SK-N-SH treated with all-trans-retinoic acid at 6 μM for 48 hours (cell line): ENCODE results near the gene TMOD2.

Source experiments
- ATAC-seq: fragments of 200-7000 bp; cut with Tn5 transposase; 3 replicates; pipeline ENCODE4 v1.9.1; 2020; ENCODE audit warnings: mild to moderate bottlenecking, moderate library complexity
- ARNTL ChIP-seq: fragments of 450-650 bp; formaldehyde crosslinking; IDR thresholded peaks from 2 replicates; pipeline ENCODE4 v1.5.0; 2020; ENCODE audit warnings: low read depth, mild to moderate bottlenecking, moderate library complexity, borderline replicate concordance
- BACH2 ChIP-seq: fragments of 250-450 bp; sonication (Bioruptor Pico); IDR thresholded peaks from 2 replicates; pipeline ENCODE4 v1.9.0; 2021; ENCODE audit warnings: mild to moderate bottlenecking, borderline replicate concordance
- CREB5 ChIP-seq: fragments of 250-450 bp; sonication (Bioruptor Pico); IDR thresholded peaks from 2 replicates; pipeline ENCODE4 v1.5.1; 2020; ENCODE audit warnings: low read depth, mild to moderate bottlenecking, moderate library complexity
- CSDC2 ChIP-seq: fragments of 250-450 bp; sonication (Bioruptor Pico); IDR thresholded peaks from 2 replicates; pipeline ENCODE4 v1.5.0; 2020; ENCODE audit warnings: mild to moderate bottlenecking, moderate library complexity
- CSRNP3 ChIP-seq: fragments of 250-450 bp; sonication (Bioruptor Pico); IDR thresholded peaks from 2 replicates; pipeline ENCODE4 v1.5.1; 2021; ENCODE audit warnings: mild to moderate bottlenecking, moderate library complexity
- ESRRG ChIP-seq: fragments of 250-450 bp; sonication (Bioruptor Pico); IDR thresholded peaks from 2 replicates; pipeline ENCODE4 v1.6.1; 2021; ENCODE audit warnings: mild to moderate bottlenecking
- ISL1 ChIP-seq: fragments of 250-450 bp; sonication (Bioruptor Pico); IDR thresholded peaks from 2 replicates; pipeline ENCODE4 v2.1.2; 2022; ENCODE audit warnings: mild to moderate bottlenecking, moderate library complexity
- OSR1 ChIP-seq: fragments of 250-450 bp; sonication (Bioruptor Pico); IDR thresholded peaks from 2 replicates; pipeline ENCODE4 v1.8.0; 2022; ENCODE audit warnings: moderate library complexity, mild to moderate bottlenecking, inconsistent platforms
- PATZ1 ChIP-seq: fragments of 250-450 bp; sonication (Bioruptor Pico); IDR thresholded peaks from 2 replicates; pipeline ENCODE4 v1.8.0; 2020; ENCODE audit warnings: mild to moderate bottlenecking, moderate library complexity, borderline replicate concordance
- POU6F1 ChIP-seq: fragments of 250-450 bp; sonication (Bioruptor Pico); IDR thresholded peaks from 2 replicates; pipeline ENCODE4 v1.8.0; 2021; ENCODE audit warnings: low read depth, mild to moderate bottlenecking, moderate library complexity, borderline replicate concordance
- PPARA ChIP-seq: fragments of 250-450 bp; sonication (Bioruptor Pico); IDR thresholded peaks from 2 replicates; pipeline ENCODE4 v1.5.0; 2020; ENCODE audit warnings: mild to moderate bottlenecking, borderline replicate concordance
- RARB ChIP-seq: fragments of 250-450 bp; sonication (Bioruptor Pico); IDR thresholded peaks from 2 replicates; pipeline ENCODE4 v1.8.0; 2021; ENCODE audit warnings: mild to moderate bottlenecking, moderate library complexity
- SNAI2 ChIP-seq: fragments of 250-450 bp; sonication (Bioruptor Pico); IDR thresholded peaks from 2 replicates; pipeline ENCODE4 v1.5.0; 2020; ENCODE audit warnings: mild to moderate bottlenecking, moderate library complexity
- TCF4 ChIP-seq: fragments of 250-450 bp; sonication (Bioruptor Pico); IDR thresholded peaks from 2 replicates; pipeline ENCODE4 v1.8.0; 2021; ENCODE audit warnings: mild to moderate bottlenecking, moderate library complexity, borderline replicate concordance
- TOX ChIP-seq: fragments of 250-450 bp; sonication (Bioruptor Pico); IDR thresholded peaks from 2 replicates; pipeline ENCODE4 v1.8.0; 2021; ENCODE audit warnings: mild to moderate bottlenecking, moderate library complexity, borderline replicate concordance
- TSHZ2 ChIP-seq: fragments of 250-450 bp; sonication (Bioruptor Pico); IDR thresholded peaks from 2 replicates; pipeline ENCODE4 v1.5.0; 2020; ENCODE audit warnings: mild to moderate bottlenecking, moderate library complexity
- ZC3H10 ChIP-seq: fragments of 250-450 bp; sonication (Bioruptor Pico); IDR thresholded peaks from 2 replicates; pipeline ENCODE4 v1.5.1; 2021; ENCODE audit warnings: mild to moderate bottlenecking, moderate library complexity
- ZFP3 ChIP-seq: fragments of 250-450 bp; sonication (Bioruptor Pico); IDR thresholded peaks from 2 replicates; pipeline ENCODE4 v1.5.0; 2020; ENCODE audit warnings: mild to moderate bottlenecking, moderate library complexity
- ZFP30 ChIP-seq: fragments of 450-650 bp; formaldehyde crosslinking; IDR thresholded peaks from 2 replicates; pipeline ENCODE4 v1.5.0; 2022; ENCODE audit warnings: mild to moderate bottlenecking, moderate library complexity
- ZNF565 ChIP-seq: fragments of 450-650 bp; formaldehyde crosslinking; conservative IDR thresholded peaks from 2 replicates; pipeline ENCODE4 v1.5.0; 2020; ENCODE audit warnings: low read depth, mild to moderate bottlenecking, moderate library complexity
- ZNF70 ChIP-seq: fragments of 450-650 bp; formaldehyde crosslinking; IDR thresholded peaks from 2 replicates; pipeline ENCODE4 v1.5.0; 2020; ENCODE audit warnings: mild to moderate bottlenecking, moderate library complexity
- ZNF8 ChIP-seq: fragments of 450-650 bp; formaldehyde crosslinking; IDR thresholded peaks from 2 replicates; pipeline ENCODE4 v1.5.0; 2020; ENCODE audit warnings: mild to moderate bottlenecking, moderate library complexity

The TMOD2 gene

GRCh38 chr15:51775967-51776816 lies 24.8 kb downstream of the TMOD2 start:
- ATAC-seq, result peak; percentile 94
- TF ChIP-seq ZNF70 (CRISPR knock-in tag), result no peak
- TF ChIP-seq TOX, result no peak
- no peak for TF ChIP-seq PPARA (CRISPR knock-in tag)
- no peak for TF ChIP-seq TCF4 (CRISPR knock-in tag)
- no peak for TF ChIP-seq BACH2 (CRISPR knock-in tag)
- TF ChIP-seq ESRRG (CRISPR knock-in tag), result no peak
- TF ChIP-seq CSDC2 (CRISPR knock-in tag), result no peak
- no peak for TF ChIP-seq RARB (CRISPR knock-in tag)

GRCh38 chr15:51776952-51777569 lies 25.7 kb downstream of the TMOD2 start:
- peak; percentile 98 for ATAC-seq
- TF ChIP-seq ZNF70 (CRISPR knock-in tag), result no peak
- no peak for TF ChIP-seq ISL1 (CRISPR knock-in tag)
- TF ChIP-seq TSHZ2 (CRISPR knock-in tag), result no peak
- no peak for TF ChIP-seq TOX
- no peak for TF ChIP-seq ZNF8 (CRISPR knock-in tag)
- no peak for TF ChIP-seq TCF4 (CRISPR knock-in tag)
- TF ChIP-seq ARNTL (CRISPR knock-in tag), result no peak
- no peak for TF ChIP-seq POU6F1
- no peak for TF ChIP-seq ZFP3 (CRISPR knock-in tag)
- TF ChIP-seq CSDC2 (CRISPR knock-in tag), result no peak
- TF ChIP-seq ZC3H10, result no peak
- TF ChIP-seq PATZ1, result no peak
- no peak for TF ChIP-seq ZNF565
- no peak for TF ChIP-seq BACH2 (CRISPR knock-in tag)
- TF ChIP-seq ESRRG (CRISPR knock-in tag), result no peak
- TF ChIP-seq, all 23 proteins: peak for 0

GRCh38 chr15:51780636-51781035 lies 29.2 kb downstream of the TMOD2 start:
- ATAC-seq, result no peak
- TF ChIP-seq ZNF8 (CRISPR knock-in tag) (no peak), ZNF565 (no peak), CREB5 (CRISPR knock-in tag) (no peak), CSRNP3 (no peak), ZNF70 (CRISPR knock-in tag) (no peak), PPARA (CRISPR knock-in tag) (no peak), ZC3H10 (no peak), OSR1 (no peak), TOX (no peak), PATZ1 (no peak), TCF4 (CRISPR knock-in tag) (no peak), ESRRG (CRISPR knock-in tag) (no peak), SNAI2 (CRISPR knock-in tag) (no peak), ZFP3 (CRISPR knock-in tag) (no peak), RARB (CRISPR knock-in tag) (no peak), POU6F1 (no peak), ISL1 (CRISPR knock-in tag) (no peak), ZFP30 (CRISPR knock-in tag) (no peak)
